ENCODE measurements around the gene TEC.

The TEC gene

GRCh38 chr4:48153791-48154550 lies 115.7 kb downstream of the TEC start:
- no peak for DNase-seq

GRCh38 chr4:48152259-48152658 lies 117.4 kb downstream of the TEC start:
- no peak for DNase-seq

- no peak for DNase-seq
These were observed 119.7 kb downstream of the TEC start for GRCh38 chr4:48149827-48150370.

- no peak for DNase-seq
These were observed 122.0 kb downstream of the TEC start for GRCh38 chr4:48147621-48148020.

- DNase-seq: peak; percentile 23
These were observed 128.6 kb downstream of the TEC start for GRCh38 chr4:48141048-48141447.

- no peak for DNase-seq
These were observed 129.9 kb downstream of the TEC start for GRCh38 chr4:48139691-48140090.

GRCh38 chr4:48138936-48139335 lies 130.7 kb downstream of the TEC start:
- DNase-seq: no peak

GRCh38 chr4:48138511-48138910 lies 131.1 kb downstream of the TEC start:
- no peak for DNase-seq

- DNase-seq: no peak
These were observed 131.8 kb downstream of the TEC start for GRCh38 chr4:48137846-48138245.

GRCh38 chr4:48134081-48134480 lies 135.6 kb downstream of the TEC start, which contains the start of gene TXK:
Gene TXK, minus strand, starts transcription at chr4:48134250. Its CDS starts 80 bp downstream, at chr4:48134170.
- DNase-seq: no peak

- DNase-seq: no peak
These were observed 136.0 kb downstream of the TEC start for GRCh38 chr4:48133669-48134068.

GRCh38 chr4:48131736-48132135 lies 137.9 kb downstream of the TEC start:
- no peak for DNase-seq

GRCh38 chr4:48130100-48130499 lies 139.5 kb downstream of the TEC start:
- no peak for DNase-seq

GRCh38 chr4:48129307-48130014 lies 140.2 kb downstream of the TEC start:
- DNase-seq: no peak

GRCh38 chr4:48127682-48128404 lies 141.8 kb downstream of the TEC start:
- DNase-seq: no peak

GRCh38 chr4:48127231-48127630 lies 142.4 kb downstream of the TEC start:
- DNase-seq: no peak

GRCh38 chr4:48126621-48127020 lies 143.0 kb downstream of the TEC start:
- DNase-seq: no peak

GRCh38 chr4:48124870-48125269 lies 144.8 kb downstream of the TEC start:
- DNase-seq: no peak

- DNase-seq: no peak
These were observed 146.9 kb downstream of the TEC start for GRCh38 chr4:48122756-48123155.

- no peak for DNase-seq
These were observed 148.5 kb downstream of the TEC start for GRCh38 chr4:48121180-48121579.

- no peak for DNase-seq
These were observed 149.5 kb downstream of the TEC start for GRCh38 chr4:48120132-48120531.

GRCh38 chr4:48119646-48120045 lies 150.0 kb downstream of the TEC start:
- no peak for DNase-seq

GRCh38 chr4:48118081-48118480 lies 151.6 kb downstream of the TEC start:
- DNase-seq: no peak
